HUES64 (cell line): ENCODE data around the gene BMP5.

Experiments
- H3K27ac ChIP-seq: 2 replicates; pipeline ENCODE4 v1.7.0; 2013; ENCODE audit warnings: low read depth, low read length, inconsistent platforms
- H3K27me3 ChIP-seq: 2 replicates; pipeline ENCODE4 v1.6.1; 2013; ENCODE audit warnings: mild to moderate bottlenecking, low read length; ENCODE audit not compliant: insufficient read depth
- H3K36me3 ChIP-seq: 2 replicates; pipeline ENCODE4 v1.6.1; 2013; ENCODE audit warnings: mild to moderate bottlenecking, low read length; ENCODE audit not compliant: insufficient read depth
- H3K4me1 ChIP-seq: 2 replicates; pipeline ENCODE4 v1.6.1; 2013; ENCODE audit warnings: mild to moderate bottlenecking, low read length, moderate library complexity; ENCODE audit not compliant: insufficient read depth
- H3K4me3 ChIP-seq: 2 replicates; pipeline ENCODE4 v1.5.1; 2013; ENCODE audit warnings: mild to moderate bottlenecking, low read length, moderate library complexity
- H3K9ac ChIP-seq: 2 replicates; pipeline ENCODE4 v1.6.1; 2013; ENCODE audit warnings: mild to moderate bottlenecking, low read depth, low read length
- H3K9me3 ChIP-seq: 2 replicates; pipeline ENCODE4 v1.6.1; 2013; ENCODE audit warnings: low read depth, low read length; ENCODE audit not compliant: insufficient read depth
- WGBS: fragments of 150-250, 120-280 bp; methylation state at CpG from one replicate; pipeline ENCODE4 v1.1.7; 2013; ENCODE audit warnings: missing lambda C conversion rate; 5-methylcytosine and 5-hydroxymethylcytosine counted together

BMP5 gene

GRCh38 chr6:55772730-55773129 lies 102.7 kb downstream of the BMP5 start:
- H3K4me1 ChIP-seq, result peaks cover 9% of the 10 kb centered on the region; the same call in 1 of the 2 replicates
- H3K9ac ChIP-seq, result no peak overlapping the region
- no peak overlapping the region for H3K27ac ChIP-seq
- WGBS, result 95% methylated on average over 2 of the region's 3 CpGs
- no peaks in the 10 kb centered on the region for H3K27me3 ChIP-seq
- H3K36me3 ChIP-seq, result no peaks in the 10 kb centered on the region
- H3K9me3 ChIP-seq, result no peaks in the 10 kb centered on the region
- no peak overlapping the region for H3K4me3 ChIP-seq

- no peaks in the 10 kb centered on the region for H3K36me3 ChIP-seq
- WGBS, result 88% methylated on average over 1 of the region's 1 CpG
- no peak overlapping the region for H3K4me3 ChIP-seq
- no peak overlapping the region for H3K27ac ChIP-seq
- no peaks in the 10 kb centered on the region for H3K9me3 ChIP-seq
- no peak overlapping the region for H3K9ac ChIP-seq
- no peaks in the 10 kb centered on the region for H3K4me1 ChIP-seq
- H3K27me3 ChIP-seq, result no peaks in the 10 kb centered on the region
These were observed 115.9 kb downstream of the BMP5 start for GRCh38 chr6:55759536-55759935.

GRCh38 chr6:55758156-55758937 lies 117.0 kb downstream of the BMP5 start:
- no peaks in the 10 kb centered on the region for H3K4me1 ChIP-seq
- no peaks in the 10 kb centered on the region for H3K36me3 ChIP-seq
- H3K27me3 ChIP-seq, result no peaks in the 10 kb centered on the region
- no peaks in the 10 kb centered on the region for H3K9me3 ChIP-seq
- no peak overlapping the region for H3K27ac ChIP-seq
- H3K4me3 ChIP-seq, result no peak overlapping the region
- WGBS, result 83% methylated on average over 2 of the region's 3 CpGs
- H3K9ac ChIP-seq, result no peak overlapping the region

GRCh38 chr6:55756531-55757031 lies 118.8 kb downstream of the BMP5 start:
- Histone ChIP-seq H3K27me3 (no peaks in the 10 kb centered on the region), H3K9ac (no peak overlapping the region), H3K4me1 (no peaks in the 10 kb centered on the region), H3K4me3 (no peak overlapping the region), H3K9me3 (no peaks in the 10 kb centered on the region), H3K36me3 (no peaks in the 10 kb centered on the region), H3K27ac (no peak overlapping the region)
- 94% methylated on average over 6 of the region's 6 CpGs for WGBS

GRCh38 chr6:55748880-55749279 lies 126.5 kb downstream of the BMP5 start:
- WGBS, result 96% methylated on average over 3 of the region's 4 CpGs
- Histone ChIP-seq H3K36me3 (no peaks in the 10 kb centered on the region), H3K4me3 (no peak overlapping the region), H3K9me3 (no peaks in the 10 kb centered on the region), H3K27ac (no peak overlapping the region), H3K9ac (no peak overlapping the region), H3K27me3 (no peaks in the 10 kb centered on the region), H3K4me1 (no peaks in the 10 kb centered on the region)

GRCh38 chr6:55746473-55746872 lies 128.9 kb downstream of the BMP5 start:
- Histone ChIP-seq H3K9ac (no peak overlapping the region), H3K4me1 (no peaks in the 10 kb centered on the region), H3K36me3 (no peaks in the 10 kb centered on the region), H3K4me3 (no peak overlapping the region), H3K27me3 (no peaks in the 10 kb centered on the region), H3K9me3 (no peaks in the 10 kb centered on the region), H3K27ac (no peak overlapping the region)
- 100% methylated on average over 1 of the region's 1 CpG for WGBS

GRCh38 chr6:55734256-55734655 lies 141.1 kb downstream of the BMP5 start:
- H3K4me1 ChIP-seq, result no peaks in the 10 kb centered on the region
- no peak overlapping the region for H3K9ac ChIP-seq
- H3K36me3 ChIP-seq, result no peaks in the 10 kb centered on the region
- no peak overlapping the region for H3K4me3 ChIP-seq
- H3K9me3 ChIP-seq, result peaks cover 14% of the 10 kb centered on the region
- no peak overlapping the region for H3K27ac ChIP-seq
- H3K27me3 ChIP-seq, result no peaks in the 10 kb centered on the region

GRCh38 chr6:55729665-55730064 lies 145.7 kb downstream of the BMP5 start:
- H3K9me3 ChIP-seq, result peaks cover 5% of the 10 kb centered on the region; the same call in 1 of the 2 replicates
- H3K36me3 ChIP-seq, result no peaks in the 10 kb centered on the region
- no peaks in the 10 kb centered on the region for H3K27me3 ChIP-seq
- H3K4me1 ChIP-seq, result no peaks in the 10 kb centered on the region
- no peak overlapping the region for H3K4me3 ChIP-seq
- H3K27ac ChIP-seq, result no peak overlapping the region
- H3K9ac ChIP-seq, result no peak overlapping the region

GRCh38 chr6:55726144-55726543 lies 149.2 kb downstream of the BMP5 start:
- no peaks in the 10 kb centered on the region for H3K27me3 ChIP-seq
- no peak overlapping the region for H3K9ac ChIP-seq
- H3K4me1 ChIP-seq, result no peaks in the 10 kb centered on the region
- H3K27ac ChIP-seq, result no peak overlapping the region
- no peak overlapping the region for H3K4me3 ChIP-seq
- H3K36me3 ChIP-seq, result no peaks in the 10 kb centered on the region
- WGBS, result 81% methylated on average over 1 of the region's 1 CpG
- no peaks in the 10 kb centered on the region for H3K9me3 ChIP-seq

GRCh38 chr6:55714831-55715230 lies 160.6 kb downstream of the BMP5 start:
- 98% methylated on average over 3 of the region's 4 CpGs for WGBS
- H3K4me3 ChIP-seq, result no peak overlapping the region

GRCh38 chr6:55713436-55713835 lies 162.0 kb downstream of the BMP5 start:
- Histone ChIP-seq H3K9ac (no peak overlapping the region), H3K4me1 (no peaks in the 10 kb centered on the region), H3K9me3 (no peaks in the 10 kb centered on the region), H3K27ac (no peak overlapping the region), H3K36me3 (no peaks in the 10 kb centered on the region), H3K27me3 (no peaks in the 10 kb centered on the region), H3K4me3 (no peak overlapping the region)
- 100% methylated on average over 3 of the region's 3 CpGs for WGBS

More at GRCh38 chr6:55714831-55715230, 160.6 kb downstream of the BMP5 start:
- no peaks in the 10 kb centered on the region for H3K36me3 ChIP-seq
- no peak overlapping the region for H3K27ac ChIP-seq
- H3K9ac ChIP-seq, result no peak overlapping the region
- H3K4me1 ChIP-seq, result no peaks in the 10 kb centered on the region
- H3K9me3 ChIP-seq, result no peaks in the 10 kb centered on the region
- H3K27me3 ChIP-seq, result no peaks in the 10 kb centered on the region
